T1000 (cell line): ENCODE measurements around the gene NLRC5.
"Not testable (repeated sequence)": the region's sequence is repeated elsewhere in the genome, so short reads cannot be mapped to it uniquely, and the experiment has no call there.

ENCODE experiments used
- DNase-seq: peaks from one replicate; lab custom pipeline; 2025; ENCODE audit warnings: mixed read lengths; lab: John Stamatoyannopoulos, UW

The NLRC5 gene

GRCh38 chr16:57105184-57105583, 115.8 kb downstream of the NLRC5 start:
- DNase-seq: no peak

GRCh38 chr16:57106767-57107166, 117.4 kb downstream of the NLRC5 start:
- no peak for DNase-seq

GRCh38 chr16:57107321-57107922, 118.1 kb downstream of the NLRC5 start:
- no peak for DNase-seq

GRCh38 chr16:57108432-57108831, 119.1 kb downstream of the NLRC5 start:
- no peak for DNase-seq

- DNase-seq: not testable (repeated sequence)
These were observed 120.1 kb downstream of the NLRC5 start for GRCh38 chr16:57109259-57110105.

- DNase-seq: no peak
These were observed 121.6 kb downstream of the NLRC5 start for GRCh38 chr16:57110937-57111336.

GRCh38 chr16:57111420-57111819, 122.1 kb downstream of the NLRC5 start:
- no peak for DNase-seq

GRCh38 chr16:57112403-57113041, 123.2 kb downstream of the NLRC5 start:
- no peak for DNase-seq

GRCh38 chr16:57113042-57113453, 123.7 kb downstream of the NLRC5 start:
- no peak for DNase-seq

- no peak for DNase-seq
These were observed 124.3 kb downstream of the NLRC5 start for GRCh38 chr16:57113664-57114063.

- DNase-seq: no peak
These were observed 125.8 kb downstream of the NLRC5 start for GRCh38 chr16:57115168-57115513.

GRCh38 chr16:57115514-57116182, 126.3 kb downstream of the NLRC5 start:
- no peak for DNase-seq

GRCh38 chr16:57118461-57119084, 129.2 kb downstream of the NLRC5 start:
- DNase-seq: no peak

GRCh38 chr16:57123216-57123973, 134.0 kb downstream of the NLRC5 start:
- no peak for DNase-seq

GRCh38 chr16:57123974-57124674, 134.8 kb downstream of the NLRC5 start:
- no peak for DNase-seq

GRCh38 chr16:57125376-57125775, 136.0 kb downstream of the NLRC5 start:
- no peak for DNase-seq

- DNase-seq: no peak
These were observed 136.6 kb downstream of the NLRC5 start for GRCh38 chr16:57125969-57126368.

- no peak for DNase-seq
These were observed 137.1 kb downstream of the NLRC5 start for GRCh38 chr16:57126411-57126810.

- DNase-seq: no peak
These were observed 137.8 kb downstream of the NLRC5 start for GRCh38 chr16:57127037-57127763.

GRCh38 chr16:57127836-57128235, 138.5 kb downstream of the NLRC5 start:
- no peak for DNase-seq
